H1 (cell line): ENCODE measurements around the gene RGS2. TPM values are rescaled to one million over a fixed set of nuclear protein-coding genes. Genes with fewer than 3 reads are reported as not detected.

ENCODE experiments used
- CTCF ChIA-PET: fragments of 300-600 bp; sonication (Branson Sonifier 250); formaldehyde crosslinking; loops from one replicate; lab custom pipeline; 2021; ENCODE audit not compliant: partially characterized antibody; lab: Charles Lee
- POLR2A ChIA-PET: fragments of 300-600 bp; sonication (Branson Sonifier 250); formaldehyde crosslinking; loops from one replicate; lab custom pipeline; 2021; ENCODE audit warnings: inconsistent platforms; ENCODE audit not compliant: partially characterized antibody; lab: Charles Lee
- DNase-seq, 2 experiments: peaks; one replicate each; pipeline versions ENCODE4 v3.0.0 to v3.0.0-alpha.2; 2010 to 2022; ENCODE audit warnings: low spot score in 2 of 2, low read depth in 1 of 2, mixed read lengths in 1 of 2
- FAIRE-seq: peaks from 2 replicates; lab custom pipeline; 2011; peaks lifted over from hg19 to GRCh38; lab: Jason Lieb, UNC
- H2AFZ ChIP-seq: 2 replicates; pipeline ENCODE4 v1.8.1; 2012; ENCODE audit warnings: low read length, inconsistent platforms
- H2AK5ac ChIP-seq: 2 replicates; pipeline ENCODE4 v1.6.1; 2013; ENCODE audit warnings: low read depth, low read length
- H2BK120ac ChIP-seq: replicated peaks from 2 replicates; pipeline ENCODE3; 2013; ENCODE audit warnings: low read depth, low read length, inconsistent platforms
- H2BK12ac ChIP-seq: 2 replicates; pipeline ENCODE4 v1.6.1; 2013; ENCODE audit warnings: low read depth, low read length
- H2BK15ac ChIP-seq: 2 replicates; pipeline ENCODE4 v1.6.1; 2013; ENCODE audit warnings: low read length
- H2BK20ac ChIP-seq: 2 replicates; pipeline ENCODE4 v1.6.1; 2013; ENCODE audit warnings: low read length
- H2BK5ac ChIP-seq: 2 replicates; pipeline ENCODE4 v1.6.1; 2013; ENCODE audit warnings: low read depth, low read length
- H3K14ac ChIP-seq: 2 replicates; pipeline ENCODE4 v1.6.1; 2013; ENCODE audit warnings: inconsistent platforms; ENCODE audit not compliant: insufficient read length
- H3K18ac ChIP-seq: 2 replicates; pipeline ENCODE4 v1.6.1; 2013; ENCODE audit warnings: low read length; ENCODE audit errors: extremely low read depth
- H3K23ac ChIP-seq: 2 replicates; pipeline ENCODE4 v1.6.1; 2013; ENCODE audit warnings: inconsistent platforms; ENCODE audit not compliant: insufficient read length
- H3K23me2 ChIP-seq: 2 replicates; pipeline ENCODE4 v1.6.1; 2013; ENCODE audit warnings: low read depth, low read length
- H3K27ac ChIP-seq: 2 replicates; pipeline ENCODE4 v1.6.1; 2011; ENCODE audit warnings: low read depth, low read length, inconsistent platforms
- H3K27me3 ChIP-seq, 4 experiments: replicated peaks in 1 of 4; 1 replicate in 1 of 4; 2 replicates in 3 of 4; pipeline versions ENCODE4 v1.6.1 to v1.8.1; 2011 to 2013; ENCODE audit warnings: low read length in 3 of 4, mild to moderate bottlenecking in 3 of 4, inconsistent platforms in 2 of 4, mixed read lengths in 2 of 4, moderate library complexity in 1 of 4; ENCODE audit not compliant: control insufficient read depth in 3 of 4, insufficient read depth in 3 of 4; ENCODE audit errors: extremely low read depth in 1 of 4
- H3K36me3 ChIP-seq, 4 experiments: 2 replicates each; pipeline versions ENCODE4 v1.6.1 to v1.8.1; 2011 to 2013; ENCODE audit warnings: mild to moderate bottlenecking in 4 of 4, low read length in 3 of 4, moderate library complexity in 2 of 4, control low read depth in 1 of 4, inconsistent platforms in 1 of 4; ENCODE audit not compliant: insufficient read depth in 4 of 4, control insufficient read depth in 2 of 4
- H3K4ac ChIP-seq: replicated peaks from 2 replicates; pipeline ENCODE3; 2013; ENCODE audit warnings: low read length, low read depth, mixed read lengths, inconsistent platforms; ENCODE audit not compliant: insufficient read length
- H3K4me1 ChIP-seq, 4 experiments: replicated peaks in 1 of 4; 1 replicate in 1 of 4; 2 replicates in 3 of 4; pipeline versions ENCODE4 v1.6.1 to v1.8.1; 2011 to 2013; ENCODE audit warnings: low read length in 3 of 4, inconsistent platforms in 2 of 4, mixed read lengths in 1 of 4; ENCODE audit not compliant: insufficient read depth in 4 of 4, control insufficient read depth in 3 of 4
- H3K4me2 ChIP-seq, 2 experiments: 2 replicates each; pipeline versions ENCODE4 v1.6.1 to v1.8.1; 2011 to 2013; ENCODE audit warnings: low read depth in 2 of 2, low read length in 2 of 2, control low read depth in 1 of 2, inconsistent platforms in 1 of 2, mild to moderate bottlenecking in 1 of 2; ENCODE audit not compliant: insufficient read depth in 1 of 2
- H3K4me3 ChIP-seq, 4 experiments: fragments of 200-600, 300-600 bp in 1 of 4; sonication (generic), shearing (Covaris generic), sonication (Bioruptor Twin) in 1 of 4; 2 replicates each; pipeline versions ENCODE4 v1.5.1 to v1.8.1; 2011 to 2016; ENCODE audit warnings: low read length in 4 of 4, low read depth in 3 of 4, control low read depth in 2 of 4, inconsistent platforms in 2 of 4, mild to moderate bottlenecking in 2 of 4, mixed read lengths in 1 of 4, moderate library complexity in 1 of 4; ENCODE audit not compliant: insufficient read depth in 2 of 4; ENCODE audit errors: extremely low read depth in 1 of 4
- H3K56ac ChIP-seq: replicated peaks from 2 replicates; pipeline ENCODE3; 2013; ENCODE audit warnings: low read depth, mild to moderate bottlenecking, mixed read lengths, low read length, inconsistent platforms; ENCODE audit not compliant: insufficient read length
- H3K79me1 ChIP-seq: 2 replicates; pipeline ENCODE4 v1.6.1; 2013; ENCODE audit warnings: low read depth, low read length, control low read depth
- H3K79me2 ChIP-seq, 2 experiments: 2 replicates each; pipeline versions ENCODE4 v1.6.1 to v1.8.1; 2012 to 2013; ENCODE audit warnings: low read length in 2 of 2, mild to moderate bottlenecking in 2 of 2, inconsistent platforms in 1 of 2; ENCODE audit not compliant: insufficient read depth in 2 of 2, control insufficient read depth in 1 of 2
- H3K9ac ChIP-seq, 4 experiments: replicated peaks in 1 of 4; 1 replicate in 1 of 4; 2 replicates in 3 of 4; pipeline versions ENCODE4 v1.6.1 to v1.8.1; 2011 to 2013; ENCODE audit warnings: low read depth in 3 of 4, low read length in 3 of 4, control low read depth in 2 of 4, mild to moderate bottlenecking in 2 of 4, moderate library complexity in 2 of 4, inconsistent platforms in 1 of 4; ENCODE audit errors: extremely low read depth in 1 of 4
- H3K9me3 ChIP-seq, 2 experiments: 2 replicates each; pipeline versions ENCODE4 v1.6.1 to v1.8.1; 2012 to 2013; ENCODE audit warnings: mild to moderate bottlenecking in 2 of 2, moderate library complexity in 2 of 2, control low read depth in 1 of 2, inconsistent platforms in 1 of 2, low read depth in 1 of 2, low read length in 1 of 2, mixed read lengths in 1 of 2; ENCODE audit not compliant: insufficient read depth in 2 of 2
- H4K20me1 ChIP-seq, 2 experiments: replicated peaks in 1 of 2; 2 replicates each; pipeline versions ENCODE3 to v1.8.1; 2011 to 2013; ENCODE audit warnings: inconsistent platforms in 2 of 2, low read length in 2 of 2, mild to moderate bottlenecking in 1 of 2; ENCODE audit not compliant: insufficient read depth in 2 of 2, control insufficient read depth in 1 of 2
- H4K5ac ChIP-seq: 2 replicates; pipeline ENCODE4 v1.6.1; 2013; ENCODE audit warnings: low read length, low read depth, mixed read lengths, inconsistent platforms; ENCODE audit not compliant: insufficient read length
- H4K8ac ChIP-seq: 2 replicates; pipeline ENCODE4 v1.8.0; 2013; ENCODE audit warnings: mild to moderate bottlenecking, moderate library complexity, low read length, inconsistent platforms; ENCODE audit not compliant: insufficient read depth; ENCODE audit errors: extremely low read depth
- H4K91ac ChIP-seq: replicated peaks from 2 replicates; pipeline ENCODE3; 2013; ENCODE audit warnings: low read length, mixed read lengths, inconsistent platforms; ENCODE audit not compliant: insufficient read length
- ATF3 ChIP-seq: IDR thresholded peaks from 2 replicates; pipeline ENCODE4 v1.6.1; 2011; ENCODE audit warnings: low read depth, mild to moderate bottlenecking, low read length; ENCODE audit not compliant: insufficient read depth
- CHD2 ChIP-seq: IDR thresholded peaks from 2 replicates; pipeline ENCODE4 v1.6.1; 2012; ENCODE audit warnings: low read length, improper control_type of control experiment
- EGR1 ChIP-seq: IDR thresholded peaks from 2 replicates; pipeline ENCODE4 v1.6.1; 2011; ENCODE audit warnings: low read depth, low read length, borderline replicate concordance
- JUN ChIP-seq: IDR thresholded peaks from 2 replicates; pipeline ENCODE4 v1.6.1; 2011; ENCODE audit warnings: low read depth, mild to moderate bottlenecking, improper control_type of control experiment, low read length
- JUND ChIP-seq: IDR thresholded peaks from 2 replicates; pipeline ENCODE4 v1.6.1; 2011; ENCODE audit warnings: mild to moderate bottlenecking, improper control_type of control experiment, low read length
- KDM4A ChIP-seq: IDR thresholded peaks from one replicate; pipeline ENCODE4 v1.7.1; 2012; ENCODE audit warnings: low read depth, mild to moderate bottlenecking, moderate library complexity, low read length, inconsistent platforms; ENCODE audit not compliant: severe bottlenecking
- KDM5A ChIP-seq: fragments of 200-600 bp; IDR thresholded peaks from 2 replicates; pipeline ENCODE4 v1.7.1; 2012; ENCODE audit warnings: mild to moderate bottlenecking, low read length, inconsistent platforms, mixed read lengths
- PHF8 ChIP-seq: fragments of 200-600 bp; sonication (generic); conservative IDR thresholded peaks from 2 replicates; pipeline ENCODE4 v1.7.1; 2012; ENCODE audit warnings: low read depth, mild to moderate bottlenecking, inconsistent platforms, low read length, moderate library complexity
- RAD21 ChIP-seq, 2 experiments: IDR thresholded peaks in 1 of 2; conservative IDR thresholded peaks in 1 of 2; 2 replicates each; pipeline ENCODE4 v1.6.1; 2011; ENCODE audit warnings: low read depth in 2 of 2, low read length in 2 of 2, improper control_type of control experiment in 1 of 2, inconsistent platforms in 1 of 2, mild to moderate bottlenecking in 1 of 2, moderate library complexity in 1 of 2
- SAP30 ChIP-seq: fragments of 300-600 bp; sonication (generic); IDR thresholded peaks from 2 replicates; pipeline ENCODE4 v1.7.1; 2012; ENCODE audit warnings: low read length, moderate library complexity, mild to moderate bottlenecking, inconsistent platforms; ENCODE audit not compliant: insufficient read depth, insufficient replicate concordance
- SP1 ChIP-seq: IDR thresholded peaks from 2 replicates; pipeline ENCODE4 v1.6.1; 2011; ENCODE audit warnings: low read depth, low read length
- SUZ12 ChIP-seq: fragments of 200-600 bp; sonication (generic); IDR thresholded peaks from 2 replicates; pipeline ENCODE4 v1.6.1; 2012; ENCODE audit warnings: mild to moderate bottlenecking, inconsistent platforms, low read length, moderate library complexity, mixed read lengths
- YY1 ChIP-seq: IDR thresholded peaks from 2 replicates; pipeline ENCODE4 v1.6.1; 2011; ENCODE audit warnings: low read depth, mild to moderate bottlenecking, low read length
- WGBS, 2 experiments: shearing (Covaris generic) in 1 of 2; methylation state at CpG; one replicate each; pipeline versions ENCODE4 v1.1.6 to v1.1.7; 2013 to 2015; ENCODE audit warnings: low lambda C conversion rate in 2 of 2, mixed read lengths in 2 of 2, inconsistent platforms in 1 of 2, low coverage in 1 of 2, missing lambda C conversion rate in 1 of 2; ENCODE audit not compliant: insufficient replicate concordance in 2 of 2, insufficient coverage in 1 of 2, insufficient read length in 1 of 2; ENCODE audit errors: extremely low coverage in 1 of 2, missing lambda C conversion rate in 1 of 2; 5-methylcytosine and 5-hydroxymethylcytosine counted together
- polyA plus RNA-seq, 7 experiments: library from polyadenylated mRNA; depleted of rRNA in 3 of 7; stranded (reverse) in 5 of 7; unstranded in 2 of 7; fragments of >200 nt in 5 of 7; fragments of 200-250 nt in 2 of 7; gene quantifications; 1 replicate in 5 of 7; 2 replicates in 1 of 7; 4 replicates in 1 of 7; pipeline versions ENCODE4 v1.2.1 to v1.2.3, GENCODE V29; 2011 to 2013; ENCODE audit warnings: missing spikeins in 2 of 7, mixed read lengths in 2 of 7
- total RNA-seq: library from RNA; stranded (reverse); fragmentation: NEBNext Ultra II Directional; extraction: Animal tissue kit (Norgen Biotek cat#: 25700); gene quantifications from 2 replicates; pipeline ENCODE4 v1.2.1, GENCODE V29; 2021

Gene RGS2
- total and polyA plus RNA-seq, 2 of the 8 experiments (the other 6 are each of a cell fraction or from before 2014, with no cell fraction given), result 9.1 to 17.0 TPM

DNA sequence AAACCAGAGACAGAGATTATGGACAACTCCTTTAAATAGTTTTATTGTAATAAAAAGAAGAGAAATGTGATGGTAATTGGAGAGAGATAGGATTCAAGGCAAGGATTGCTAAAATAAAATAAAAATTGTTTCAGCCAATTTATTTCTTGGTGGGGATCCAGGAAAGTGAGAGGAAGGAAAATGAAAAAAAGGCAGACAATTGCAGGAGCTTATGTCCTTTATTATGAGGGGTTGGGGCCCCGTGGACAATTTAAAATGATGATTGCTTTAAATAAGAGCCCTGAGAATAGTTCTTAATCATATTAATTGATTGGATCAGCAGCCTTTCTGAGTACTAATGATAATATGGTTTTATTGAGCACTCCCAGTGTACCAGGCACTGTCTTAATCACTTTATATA lies 40.2 kb downstream of the RGS2 start:
- no peak overlapping the region for H4K91ac ChIP-seq
- H2BK20ac ChIP-seq, result no peak overlapping the region
- DNase-seq (no peak), FAIRE-seq (no peak)
- H4K5ac ChIP-seq, result no peak overlapping the region
- H3K4me3 ChIP-seq, result no peak overlapping the region
- H2BK15ac ChIP-seq, result no peak overlapping the region
- no peak overlapping the region for H2BK5ac ChIP-seq
- H3K27me3 ChIP-seq, result no peaks in the 10 kb centered on the region
- no peaks in the 10 kb centered on the region for H3K9me3 ChIP-seq
- CTCF ChIA-PET, result interaction anchor here (1.0 to 1.2 kb wide), 2 partner anchors 29 to 44 kb away, joined by 3 read pairs; no protein-coding TSS in a partner anchor
- H3K27ac ChIP-seq, result no peak overlapping the region
- no peak overlapping the region for H3K14ac ChIP-seq
- POLR2A ChIA-PET, result no interaction called here
- H3K23me2 ChIP-seq, result no peaks in the 10 kb centered on the region; the same call in 1 of the 2 replicates
- no peaks in the 10 kb centered on the region for H3K79me2 ChIP-seq
- no peak overlapping the region for H2BK12ac ChIP-seq
- H4K20me1 ChIP-seq, result no peaks in the 10 kb centered on the region
- H3K23ac ChIP-seq, result no peak overlapping the region
- no peak overlapping the region for H3K56ac ChIP-seq
- H3K4ac ChIP-seq, result no peak overlapping the region
- no peak overlapping the region for H2AK5ac ChIP-seq
- H3K79me1 ChIP-seq, result no peaks in the 10 kb centered on the region
- H3K4me1 ChIP-seq, result no peaks in the 10 kb centered on the region; a peak in 1 of 7 replicates
- no peaks in the 10 kb centered on the region for H3K36me3 ChIP-seq
- H3K9ac ChIP-seq, result no peak overlapping the region
- H3K18ac ChIP-seq, result no peak overlapping the region
- no peak overlapping the region for H2AFZ ChIP-seq
- H3K4me2 ChIP-seq, result no peak overlapping the region
- WGBS, 2 experiments, result 83% methylated on average over 1 of the region's 1 CpG; no CpG with 5 or more reads in 1 of the 2 experiments
- no peak overlapping the region for H4K8ac ChIP-seq
- no peak overlapping the region for H2BK120ac ChIP-seq
- TF ChIP-seq KDM4A (no peak), SUZ12 (no peak), PHF8 (no peak), SP1 (no peak), JUND (no peak), JUN (no peak), YY1 (no peak), KDM5A (no peak), RAD21 (IDR thresholded peaks at IDR 0.05 in 1 of 2, conservative IDR thresholded peaks at IDR 0.05 in 1 of 2; ENCODE audit: low read depth in 2 of 2, low read length in 2 of 2) (no peak), CHD2 (no peak), ATF3 (no peak), EGR1 (no peak), SAP30 (no peak)
